A549 (cell line): Measurements from ENCODE around the gene AGBL4.

Experiments
- CEBPB ChIP-seq, 2 experiments: fragments of >200 bp in 1 of 2; sonication (Bioruptor Twin) in 1 of 2; formaldehyde crosslinking in 1 of 2; IDR thresholded peaks; 2 replicates each; pipeline ENCODE4 v1.6.1; 2012 to 2016
- CTCF ChIP-seq: fragments of >200 bp; sonication (Bioruptor Twin); formaldehyde crosslinking; IDR thresholded peaks from 3 replicates; pipeline ENCODE4 v1.5.1; 2016
- EP300 ChIP-seq, 2 experiments: fragments of >200 bp; sonication (Bioruptor Twin); formaldehyde crosslinking; IDR thresholded peaks; 2 replicates in 1 of 2; 3 replicates in 1 of 2; pipeline ENCODE4 v1.6.1; 2016 to 2017
- FOSL2 ChIP-seq, 2 experiments: fragments of 450-650 bp in 1 of 2; fragments of >200 bp in 1 of 2; sonication (Bioruptor Twin) in 1 of 2; formaldehyde crosslinking; IDR thresholded peaks; 2 replicates each; pipeline versions ENCODE4 v1.5.0 to v1.6.1; 2016 to 2020; ENCODE audit warnings: mild to moderate bottlenecking in 1 of 2, moderate library complexity in 1 of 2
- GATA3 ChIP-seq: IDR thresholded peaks from 2 replicates; pipeline ENCODE4 v1.6.1; 2012; ENCODE audit warnings: borderline replicate concordance
- HOXA7 ChIP-seq: fragments of 250-450 bp; sonication (Bioruptor Pico); IDR thresholded peaks from 2 replicates; pipeline ENCODE4 v1.5.0; 2020; ENCODE audit warnings: mild to moderate bottlenecking, moderate library complexity
- JUN ChIP-seq, 2 experiments: fragments of >200 bp; sonication (Bioruptor Twin); formaldehyde crosslinking; IDR thresholded peaks; 2 replicates in 1 of 2; 3 replicates in 1 of 2; pipeline ENCODE4 v1.6.1; 2016 to 2017
- MAX ChIP-seq: IDR thresholded peaks from 2 replicates; pipeline ENCODE4 v1.6.1; 2012
- MYC ChIP-seq: IDR thresholded peaks from 2 replicates; pipeline ENCODE4 v1.6.1; 2012; ENCODE audit warnings: mild to moderate bottlenecking, inconsistent platforms, low read length, improper control_type of control experiment, borderline replicate concordance
- POLR2A ChIP-seq: IDR thresholded peaks from 2 replicates; pipeline ENCODE4 v1.6.1; 2012; ENCODE audit warnings: mild to moderate bottlenecking, low read length
- RAD21 ChIP-seq, 2 experiments: fragments of >200 bp in 1 of 2; sonication (Bioruptor Twin) in 1 of 2; formaldehyde crosslinking in 1 of 2; IDR thresholded peaks in 1 of 2; conservative IDR thresholded peaks in 1 of 2; 2 replicates in 1 of 2; 3 replicates in 1 of 2; pipeline ENCODE4 v1.6.1; 2012 to 2018; ENCODE audit warnings: inconsistent platforms in 1 of 2
- SREBF2 ChIP-seq: fragments of 450-650 bp; IDR thresholded peaks from 2 replicates; pipeline ENCODE4 v1.6.1; 2014; ENCODE audit warnings: mild to moderate bottlenecking, moderate library complexity
- TP53 ChIP-seq: fragments of 250-450 bp; sonication (Bioruptor Pico); IDR thresholded peaks from 2 replicates; pipeline ENCODE4 v1.5.0; 2021; ENCODE audit warnings: mild to moderate bottlenecking, moderate library complexity

GRCh38 chr1:48923116-48923515 lies 1100.6 kb downstream of the AGBL4 start:
- no peak for TF ChIP-seq SREBF2
- TF ChIP-seq CTCF, result no peak
- no peak for TF ChIP-seq POLR2A
- TF ChIP-seq RAD21 (conservative IDR thresholded peaks at IDR 0.05 in 1 of 2, IDR thresholded peaks at IDR 0.05 in 1 of 2), result no peak
- no peak for TF ChIP-seq MYC
- TF ChIP-seq EP300 (IDR thresholded peaks at IDR 0.05), result no peak
- no peak for TF ChIP-seq HOXA7 (CRISPR knock-in tag)
- TF ChIP-seq MAX, result no peak
- no peak for TF ChIP-seq GATA3
- no peak for TF ChIP-seq TP53 (CRISPR knock-in tag)
- no peak for TF ChIP-seq JUN (IDR thresholded peaks at IDR 0.05)
- no peak for TF ChIP-seq FOSL2 (IDR thresholded peaks at IDR 0.05)
- TF ChIP-seq FOSL2 (CRISPR knock-in tag; IDR thresholded peaks at IDR 0.05), result no peak
- TF ChIP-seq CEBPB (IDR thresholded peaks at IDR 0.05), result no peak
